M059J (cell line): Measurements from ENCODE around the gene SH2D4B. TPM values are rescaled to one million over a fixed set of nuclear protein-coding genes. Genes with fewer than 3 reads are reported as not detected.

Source experiments
- DNase-seq: peaks from one replicate; pipeline ENCODE4 v3.0.0-alpha.2; 2012; ENCODE audit warnings: low read depth
- total RNA-seq: library from RNA; depleted of rRNA; stranded (reverse); fragments of >200 nt; shearing (Covaris generic); gene quantifications from 2 replicates; pipeline ENCODE4 v1.2.3, GENCODE V29; 2014

Gene SH2D4B
- total RNA-seq, 1 experiment from 2014 or later, result not detected

DNA sequence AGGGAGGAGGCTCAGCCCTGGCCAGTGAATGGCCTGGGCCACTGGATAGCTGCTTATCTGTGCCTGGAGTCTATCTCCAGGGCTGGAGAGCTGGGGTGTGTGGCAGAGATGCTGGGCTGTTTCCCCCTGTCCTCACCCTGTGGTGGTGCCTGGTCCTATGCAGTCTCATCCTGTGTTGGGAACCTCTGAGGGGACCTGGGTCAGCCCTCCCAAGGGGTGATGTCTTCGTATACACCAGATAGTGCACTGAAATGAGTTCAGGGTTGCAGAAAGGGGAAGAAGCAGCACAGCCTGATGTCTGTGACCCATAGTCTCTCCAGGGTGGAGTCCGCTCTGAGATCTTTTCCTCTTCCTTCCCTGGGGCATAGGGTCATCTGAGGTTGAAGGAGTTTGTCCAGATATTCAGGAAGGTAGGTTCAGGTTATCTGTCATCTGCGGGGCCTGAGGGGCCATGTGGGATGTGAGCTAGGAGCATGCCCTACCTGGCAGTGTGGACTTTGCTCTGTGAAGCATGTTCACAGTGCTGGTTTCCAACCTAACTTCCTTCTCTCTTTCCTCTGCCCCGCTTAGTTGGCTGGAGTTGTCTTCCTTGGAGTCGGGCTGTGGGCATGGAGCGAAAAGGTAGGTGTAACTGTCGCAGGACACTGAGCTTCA lies 33.4 kb upstream of the SH2D4B start:
- DNase-seq, result no peak

DNA sequence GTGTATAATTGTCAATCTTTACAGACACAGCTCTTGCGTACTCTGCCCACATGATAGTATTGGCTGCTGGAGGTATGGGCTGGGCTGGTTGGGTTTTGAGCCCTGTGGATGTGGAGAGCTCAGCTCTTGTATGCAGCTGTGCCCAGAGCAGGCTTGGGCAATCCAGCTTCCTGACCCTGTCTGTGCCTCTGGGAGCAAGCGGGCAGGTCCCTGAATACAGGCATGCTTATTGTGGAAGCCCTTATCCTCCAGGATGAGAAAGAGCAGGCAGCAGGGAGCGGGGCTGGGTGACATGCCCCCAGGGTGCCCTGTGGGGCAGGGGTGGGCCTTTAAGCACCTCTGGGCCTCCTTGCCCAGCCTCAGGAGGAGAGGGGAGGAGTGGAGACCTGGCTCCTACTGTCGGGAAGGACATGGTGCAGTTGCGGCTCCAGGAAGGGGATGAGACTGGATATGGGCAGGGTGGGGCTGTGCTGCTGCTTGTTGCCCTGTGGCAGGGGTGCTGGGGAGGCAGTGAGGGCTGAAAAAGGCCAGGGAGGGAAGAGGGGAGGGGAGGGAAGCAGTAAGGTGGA lies 32.7 kb upstream of the SH2D4B start:
- DNase-seq, result no peak

DNA sequence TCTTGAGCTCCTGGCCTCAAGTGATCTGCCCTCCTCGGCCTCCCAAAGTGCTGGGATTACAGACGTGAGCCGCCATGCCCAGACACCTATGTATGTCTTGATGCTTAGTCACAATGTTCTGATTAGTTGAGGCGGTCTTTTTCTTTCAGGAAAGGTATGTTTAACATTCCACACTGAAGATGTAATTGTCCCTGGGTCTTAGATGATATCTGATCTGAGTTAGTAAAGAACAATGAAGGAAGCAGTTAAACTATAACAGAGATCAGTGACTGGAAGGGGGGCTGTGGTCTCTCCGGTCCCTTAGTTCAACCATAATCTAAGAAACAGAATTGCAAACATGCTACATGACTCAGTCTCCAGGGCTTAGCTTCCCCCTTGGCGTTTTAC lies 31.5 kb upstream of the SH2D4B start:
- peak; percentile 93 for DNase-seq

DNA sequence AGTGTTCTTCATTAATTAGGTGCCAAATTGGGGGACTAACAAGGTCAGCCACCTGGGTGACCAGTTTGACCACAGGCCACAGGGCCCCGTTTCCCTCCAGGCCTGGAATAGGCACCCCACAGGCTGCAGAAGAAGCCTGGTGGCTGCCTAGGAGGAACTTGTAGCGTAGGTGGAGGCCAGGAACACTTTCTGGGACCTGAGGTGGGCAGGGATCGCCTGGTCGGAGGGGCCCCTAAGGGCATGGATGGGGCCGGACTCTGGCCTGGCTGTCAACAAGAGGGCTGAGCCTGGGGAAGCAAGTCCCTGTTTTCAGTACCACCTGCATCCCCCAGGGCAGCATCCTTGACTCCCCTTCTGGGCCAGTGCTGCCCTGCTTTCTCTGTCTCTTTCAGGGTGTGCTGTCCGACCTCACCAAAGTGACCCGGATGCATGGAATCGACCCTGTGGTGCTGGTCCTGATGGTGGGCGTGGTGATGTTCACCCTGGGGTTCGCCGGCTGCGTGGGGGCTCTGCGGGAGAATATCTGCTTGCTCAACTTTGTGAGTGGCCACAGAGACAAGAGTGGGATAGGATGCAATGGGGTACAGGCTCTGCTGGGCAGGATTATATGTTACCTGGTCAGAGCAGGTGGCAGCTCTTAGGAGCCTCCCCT lies 30.7 kb upstream of the SH2D4B start:
- DNase-seq, result no peak

DNA sequence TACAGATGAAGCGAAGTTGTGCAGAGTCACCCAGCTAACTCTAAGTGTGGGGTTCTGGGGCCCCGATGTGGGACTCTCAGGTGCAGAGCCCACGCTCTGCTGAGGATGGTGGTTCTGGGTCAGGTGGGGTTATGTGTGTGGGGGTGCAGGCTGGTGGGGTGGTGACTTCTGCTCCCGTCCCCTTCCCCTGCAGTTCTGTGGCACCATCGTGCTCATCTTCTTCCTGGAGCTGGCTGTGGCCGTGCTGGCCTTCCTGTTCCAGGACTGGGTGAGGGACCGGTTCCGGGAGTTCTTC lies 28.6 kb upstream of the SH2D4B start:
- DNase-seq, result no peak

DNA sequence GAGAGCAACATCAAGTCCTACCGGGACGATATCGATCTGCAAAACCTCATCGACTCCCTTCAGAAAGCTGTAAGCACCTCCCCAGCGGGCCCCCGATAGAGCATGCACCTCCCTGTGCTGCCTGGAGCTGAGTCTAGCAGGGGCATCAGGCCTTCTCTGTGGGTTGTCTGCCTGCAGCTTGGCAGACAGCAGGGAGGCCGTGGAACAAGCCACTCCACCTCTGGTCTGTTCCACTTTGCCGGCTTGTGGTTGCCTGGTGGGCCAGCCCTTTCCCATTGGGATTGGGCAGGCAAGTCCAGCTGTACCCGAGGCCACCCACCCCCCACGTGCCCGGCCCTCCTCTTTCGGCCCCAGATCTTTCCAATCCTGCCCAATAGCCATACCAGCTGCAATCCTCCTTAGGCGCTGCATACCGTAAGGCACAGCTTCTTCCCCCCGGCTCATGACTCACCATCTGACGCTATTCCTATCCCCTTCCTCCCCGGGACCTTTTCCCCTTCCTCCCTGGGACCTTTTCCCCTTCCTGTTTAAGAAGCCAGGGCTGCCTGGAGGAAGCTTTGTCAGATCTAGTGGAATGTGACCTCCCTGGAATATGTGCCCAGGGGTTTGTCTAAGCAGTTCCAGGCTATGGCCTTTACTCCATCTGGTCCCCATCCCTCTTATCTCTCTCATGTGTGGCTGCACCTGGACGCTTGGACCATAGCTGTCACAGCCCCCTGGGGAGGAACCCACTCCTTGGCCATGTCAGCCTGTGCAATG lies 28.1 kb upstream of the SH2D4B start:
- DNase-seq, result peak; percentile 95

DNA sequence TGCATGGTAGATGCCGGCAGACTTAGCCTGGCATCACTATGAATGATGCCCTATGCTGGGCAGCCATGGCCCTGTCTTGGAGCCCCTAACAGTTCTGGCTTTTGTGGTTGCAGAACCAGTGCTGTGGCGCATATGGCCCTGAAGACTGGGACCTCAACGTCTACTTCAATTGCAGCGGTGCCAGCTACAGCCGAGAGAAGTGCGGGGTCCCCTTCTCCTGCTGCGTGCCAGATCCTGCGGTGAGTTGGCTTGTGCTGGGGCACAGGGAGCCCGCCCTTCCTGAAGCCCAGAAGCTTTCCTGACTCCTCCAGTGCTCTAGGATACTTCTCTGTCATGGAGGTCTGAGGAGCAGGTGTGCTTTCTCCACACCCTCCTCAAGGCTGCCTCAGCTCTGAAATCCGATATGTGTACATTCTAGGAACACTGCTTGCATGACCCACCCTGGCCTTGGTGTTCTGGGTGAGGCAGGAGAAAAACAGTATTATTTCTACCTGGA lies 25.6 kb upstream of the SH2D4B start:
- DNase-seq, result no peak

DNA sequence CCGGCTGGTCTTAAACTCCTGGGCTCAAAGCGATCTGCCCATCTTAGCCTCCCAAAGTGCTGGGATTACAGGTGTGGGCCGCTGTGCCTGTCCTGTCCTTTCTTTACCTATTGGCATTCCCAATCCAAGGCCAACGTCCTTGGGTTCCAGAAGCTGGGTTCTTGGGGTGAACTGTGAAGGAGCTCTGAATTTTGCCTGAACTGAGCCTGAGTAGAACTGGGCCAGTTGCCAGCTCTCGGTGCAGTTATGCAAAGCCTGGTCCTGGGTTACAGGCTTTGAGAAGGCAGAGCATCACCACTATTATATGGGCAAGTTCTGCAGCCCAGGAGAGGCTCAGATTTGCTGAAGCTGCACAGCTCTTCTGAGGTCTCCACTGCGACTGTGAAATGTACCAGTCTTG lies 24.6 kb upstream of the SH2D4B start:
- DNase-seq, result no peak

DNA sequence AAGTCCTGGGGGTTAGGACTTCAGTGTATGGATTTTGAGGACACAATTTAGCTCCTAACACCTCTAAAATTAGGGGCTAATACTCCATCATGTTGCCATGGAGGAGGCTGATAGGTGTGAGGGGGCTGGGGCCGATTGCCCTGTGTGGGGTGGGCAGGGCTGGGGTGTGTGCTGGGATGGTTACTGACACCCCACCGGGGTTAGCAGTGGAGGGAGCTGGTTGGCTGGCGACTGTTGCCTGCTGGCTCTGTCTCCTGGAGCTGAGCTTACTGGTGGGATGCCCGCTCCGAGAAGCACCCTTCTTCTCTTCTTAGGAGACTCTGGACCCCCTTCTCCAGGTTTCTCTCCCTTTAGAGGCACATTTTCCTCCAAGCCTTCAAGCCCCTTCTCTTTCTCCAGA lies 22.2 kb upstream of the SH2D4B start:
- no peak for DNase-seq

DNA sequence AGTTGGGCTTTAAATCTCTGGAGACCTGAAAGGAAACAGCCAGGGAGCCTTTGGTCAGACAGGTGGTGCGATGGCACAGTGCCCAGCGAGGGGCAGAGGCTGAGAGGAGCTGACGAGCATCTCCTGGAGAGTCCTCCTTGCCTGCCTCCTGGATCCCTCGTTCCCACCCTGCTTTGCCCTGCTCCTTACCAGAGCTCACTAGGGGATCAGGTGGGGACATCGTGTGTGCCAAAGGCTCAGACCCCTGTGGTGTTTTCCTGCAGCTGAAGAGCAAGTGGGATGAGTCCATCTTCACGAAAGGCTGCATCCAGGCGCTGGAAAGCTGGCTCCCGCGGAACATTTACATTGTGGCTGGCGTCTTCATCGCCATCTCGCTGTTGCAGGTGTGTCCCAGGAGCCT lies 21.8 kb upstream of the SH2D4B start:
- no peak for DNase-seq

DNA sequence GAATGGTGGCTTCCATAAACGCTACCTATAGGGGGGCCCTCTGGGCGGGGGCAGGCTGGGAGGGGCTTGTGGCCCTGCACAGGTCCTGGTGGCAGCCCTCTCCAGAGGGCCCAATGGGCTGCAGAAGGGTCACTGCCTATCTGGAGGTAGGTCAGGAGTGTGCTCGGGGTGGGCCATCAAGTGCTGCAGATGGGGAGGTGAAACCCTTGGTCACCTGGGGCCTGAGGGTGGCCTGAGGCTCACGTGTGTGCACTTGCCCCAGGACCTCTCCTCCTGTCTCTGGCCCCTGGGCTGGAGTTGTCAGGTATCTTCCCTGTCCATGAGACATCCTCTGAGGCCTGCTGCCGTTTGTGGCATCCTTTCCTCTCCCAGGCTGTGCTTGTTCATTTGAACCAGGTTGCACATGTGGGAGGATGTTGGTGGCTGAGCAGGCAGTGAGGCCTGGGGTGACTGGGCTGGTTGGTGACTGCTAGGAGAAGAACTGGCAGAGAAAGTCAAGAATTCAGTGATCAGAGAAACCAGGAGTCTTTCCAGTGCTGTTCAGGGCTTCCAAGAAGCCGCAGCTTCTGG lies 21.1 kb upstream of the SH2D4B start:
- no peak for DNase-seq

DNA sequence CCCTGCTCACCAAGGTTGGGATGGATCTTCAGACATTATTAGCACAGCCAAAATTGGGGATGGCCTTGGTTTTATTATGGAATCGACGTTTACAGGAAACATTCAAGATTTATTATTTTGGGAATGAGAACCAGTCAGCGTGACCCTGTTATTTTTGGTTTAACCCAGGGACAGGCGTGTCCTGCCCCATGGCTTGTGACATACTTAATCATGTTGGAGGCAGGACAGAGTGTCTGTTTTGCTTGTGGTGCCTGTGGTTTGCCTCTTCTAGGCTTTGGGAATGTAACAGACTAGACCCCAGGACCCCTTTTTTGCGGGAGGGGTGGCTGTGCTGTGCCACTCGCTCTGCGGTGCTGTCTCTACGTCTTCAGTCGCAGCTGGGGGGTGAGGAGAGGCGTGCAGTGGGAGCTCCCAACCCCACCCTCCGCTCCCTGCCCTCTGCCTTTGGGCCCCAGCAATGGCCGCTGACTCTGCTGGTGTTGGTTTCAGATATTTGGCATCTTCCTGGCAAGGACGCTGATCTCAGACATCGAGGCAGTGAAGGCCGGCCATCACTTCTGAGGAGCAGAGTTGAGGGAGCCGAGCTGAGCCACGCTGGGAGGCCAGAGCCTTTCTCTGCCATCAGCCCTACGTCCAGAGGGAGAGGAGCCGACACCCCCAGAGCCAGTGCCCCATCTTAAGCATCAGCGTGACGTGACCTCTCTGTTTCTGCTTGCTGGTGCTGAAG lies 20.1 kb upstream of the SH2D4B start:
- DNase-seq, result no peak

DNA sequence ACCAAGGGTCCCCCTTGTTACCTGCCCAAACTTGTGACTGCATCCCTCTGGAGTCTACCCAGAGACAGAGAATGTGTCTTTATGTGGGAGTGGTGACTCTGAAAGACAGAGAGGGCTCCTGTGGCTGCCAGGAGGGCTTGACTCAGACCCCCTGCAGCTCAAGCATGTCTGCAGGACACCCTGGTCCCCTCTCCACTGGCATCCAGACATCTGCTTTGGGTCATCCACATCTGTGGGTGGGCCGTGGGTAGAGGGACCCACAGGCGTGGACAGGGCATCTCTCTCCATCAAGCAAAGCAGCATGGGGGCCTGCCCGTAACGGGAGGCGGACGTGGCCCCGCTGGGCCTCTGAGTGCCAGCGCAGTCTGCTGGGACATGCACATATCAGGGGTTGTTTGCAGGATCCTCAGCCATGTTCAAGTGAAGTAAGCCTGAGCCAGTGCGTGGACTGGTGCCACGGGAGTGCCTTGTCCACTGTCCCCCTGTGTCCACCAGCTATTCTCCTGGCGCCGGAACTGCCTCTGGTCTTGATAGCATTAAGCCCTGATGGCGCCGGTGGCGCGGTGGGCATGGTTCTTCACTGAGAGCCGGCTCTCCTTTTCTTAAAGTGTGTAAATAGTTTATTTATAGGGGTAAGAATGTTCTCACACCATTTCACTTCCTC lies 19.4 kb upstream of the SH2D4B start:
- DNase-seq, result no peak

DNA sequence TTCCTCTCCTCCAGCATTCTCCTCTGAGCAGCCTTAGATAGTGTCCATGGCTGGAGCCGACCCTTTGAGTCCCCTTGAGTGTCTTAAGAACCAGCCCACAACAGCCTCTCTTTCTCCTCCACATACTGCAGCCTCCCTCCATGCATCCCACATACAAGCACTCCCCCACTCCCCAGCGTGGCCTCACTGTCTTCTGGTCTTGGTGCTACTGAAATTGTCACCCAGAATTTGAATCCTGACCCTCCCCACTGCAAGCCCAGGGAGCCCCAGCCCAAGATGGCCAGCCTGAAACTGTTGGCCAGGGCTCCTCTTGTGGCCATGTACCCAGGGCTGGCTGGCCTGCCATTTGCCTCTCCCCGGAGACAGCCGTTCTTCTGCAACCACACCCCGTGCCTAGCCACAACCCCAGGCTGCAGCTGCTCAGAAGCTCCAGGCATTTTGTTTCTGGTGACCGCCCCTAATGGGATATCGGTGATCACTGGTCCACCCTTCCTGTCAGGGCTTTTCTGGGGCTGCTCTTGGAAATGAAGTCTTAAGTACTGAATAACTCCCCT lies 18.8 kb upstream of the SH2D4B start:
- no peak for DNase-seq

DNA sequence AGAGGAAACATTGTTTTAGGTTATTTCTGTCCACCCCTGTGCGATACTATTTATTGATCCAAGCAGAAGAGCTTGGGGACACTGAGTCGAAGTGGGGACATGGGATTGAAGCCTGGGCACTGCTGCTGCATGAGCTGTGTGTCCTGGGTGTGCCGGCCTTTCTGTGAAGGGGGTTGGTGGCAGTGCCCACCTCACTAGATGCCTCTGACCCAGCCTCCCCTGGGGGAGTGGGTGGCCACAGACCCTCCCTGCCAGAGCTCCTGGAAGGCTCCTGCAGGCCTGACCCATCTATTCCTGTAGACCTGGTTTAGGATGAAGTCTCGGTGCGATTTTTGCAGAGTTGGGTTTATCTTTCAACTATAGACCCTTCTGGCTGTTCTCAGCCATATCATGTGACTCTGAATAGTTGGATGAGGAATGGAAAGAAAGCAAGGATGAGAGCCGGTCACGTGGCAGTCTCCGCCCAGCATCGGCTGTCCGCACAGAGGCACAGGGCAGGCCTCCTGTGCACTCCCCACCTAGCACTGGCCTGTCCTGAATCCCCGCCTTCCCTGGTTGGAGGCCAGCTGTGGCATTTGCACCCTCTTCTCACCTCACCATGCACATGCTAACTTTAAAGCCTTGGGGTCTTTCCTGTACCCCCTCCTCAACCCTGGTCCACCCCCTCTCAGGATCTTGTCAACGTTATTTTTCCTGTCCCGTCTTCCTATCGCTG lies 17.6 kb upstream of the SH2D4B start:
- no peak for DNase-seq

DNA sequence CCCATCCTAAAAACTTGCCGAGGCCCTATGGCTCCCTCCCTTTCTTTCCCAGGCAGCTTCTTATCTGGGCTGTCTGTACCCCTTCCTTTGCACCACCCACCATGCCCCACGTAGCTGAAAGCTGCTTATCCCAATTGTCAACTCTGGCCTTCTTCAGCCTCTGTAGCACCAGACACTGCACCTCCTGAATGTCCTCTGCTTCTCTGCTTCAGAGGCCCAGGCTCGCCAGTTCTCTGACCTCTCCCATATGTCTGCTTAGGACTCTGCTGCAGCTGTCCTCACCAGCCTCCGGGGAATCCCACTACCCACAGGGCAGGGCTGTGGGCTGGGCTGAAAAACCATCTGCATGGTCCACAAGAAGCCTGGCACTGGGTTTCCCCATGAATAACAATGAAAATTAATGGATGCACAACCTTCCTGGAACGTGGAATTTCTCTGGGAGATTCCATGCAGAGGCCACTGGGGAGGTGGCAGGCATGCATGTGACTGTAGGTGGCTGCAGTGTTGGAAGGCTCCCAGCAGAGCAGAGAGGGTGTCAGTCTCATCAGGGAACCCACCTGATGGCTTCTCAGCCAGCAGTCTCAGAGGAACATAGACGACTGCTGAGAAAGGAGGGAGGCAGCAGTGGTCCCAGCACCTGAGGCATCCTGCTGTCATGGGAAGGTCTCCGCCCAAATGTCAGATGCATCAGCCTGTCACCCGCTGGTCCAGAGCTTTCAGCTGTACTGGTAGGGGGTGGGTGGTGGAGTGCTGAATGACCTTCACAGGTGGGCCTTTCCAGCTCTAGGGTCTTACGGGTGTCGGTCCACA lies 16.8 kb upstream of the SH2D4B start:
- no peak for DNase-seq

DNA sequence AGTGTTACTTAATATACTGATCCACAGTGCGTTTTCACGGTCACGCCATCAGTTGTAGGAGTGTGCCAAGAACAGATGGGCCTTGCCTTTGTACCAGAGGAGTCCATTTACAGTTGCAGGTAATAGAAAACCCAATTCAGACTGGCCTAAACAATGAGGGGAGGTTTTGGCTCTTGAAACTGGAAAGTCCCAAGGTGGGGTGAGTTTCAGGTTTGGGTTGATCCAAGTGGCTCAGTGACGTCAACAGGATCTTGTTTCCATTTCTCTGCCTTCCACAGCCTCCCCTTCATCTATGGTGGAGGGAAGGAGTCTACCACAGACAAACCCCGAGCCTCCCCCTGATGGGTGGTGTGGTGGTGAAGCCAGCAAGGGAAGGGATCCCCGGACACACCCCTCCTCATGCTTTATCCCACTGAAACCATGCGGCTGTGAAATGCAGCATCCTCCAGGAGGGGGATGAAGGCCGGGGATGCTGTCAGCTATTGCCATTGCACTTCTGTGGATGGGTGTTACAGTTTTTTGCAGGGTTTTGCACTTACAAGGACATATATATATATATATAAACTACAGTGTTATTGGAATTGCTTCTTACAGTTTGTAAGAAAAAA lies 14.8 kb upstream of the SH2D4B start:
- no peak for DNase-seq

DNA sequence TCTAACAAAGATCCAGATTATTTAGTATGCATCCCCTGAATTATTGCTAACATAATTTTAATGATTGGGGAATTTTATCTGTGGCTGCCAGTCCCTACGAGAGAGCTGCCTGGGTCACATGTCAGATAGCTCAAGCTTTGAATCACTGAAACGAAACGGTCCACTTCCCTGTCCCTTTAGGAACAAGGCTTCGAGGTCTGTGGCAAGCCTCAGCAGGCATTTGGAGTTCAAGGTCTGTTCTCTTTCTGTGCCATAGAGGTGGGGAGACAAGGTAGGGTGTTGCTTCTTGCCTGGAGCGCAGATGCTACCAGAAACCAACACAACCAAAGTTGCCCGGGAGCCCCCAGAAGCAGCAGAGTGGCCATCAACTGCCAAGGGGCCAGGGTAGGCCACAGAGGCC lies 13.9 kb upstream of the SH2D4B start:
- no peak for DNase-seq
